ENCODE data around the gene NFKBIB. TPM values are rescaled to one million over a fixed set of nuclear protein-coding genes. Genes with fewer than 3 reads are reported as not detected.

Gene NFKBIB
- total RNA-seq, 1 experiment from 2014 or later: 45.4 TPM

GRCh38 chr19:38941979-38942378 lies 42.2 kb downstream of the NFKBIB start:
- H3K9me3 Mint-ChIP-seq (ENCODE audit: unreplicated experiment): no peaks in the 10 kb centered on the region
- POLR2A ChIA-PET: no interaction called here
- no peak for DNase-seq (ENCODE audit: unreplicated experiment)

GRCh38 chr19:38942471-38943181 lies 42.9 kb downstream of the NFKBIB start:
- POLR2A ChIA-PET: no interaction called here
- no peak for DNase-seq (ENCODE audit: unreplicated experiment)
- Mint-ChIP-seq H3K4me1 (ENCODE audit: insufficient read depth, unreplicated experiment) (no peaks in the 10 kb centered on the region), H3K27me3 (ENCODE audit: insufficient read depth, unreplicated experiment) (peaks cover 13% of the 10 kb centered on the region), H3K9me3 (ENCODE audit: unreplicated experiment) (no peaks in the 10 kb centered on the region), H3K27ac (ENCODE audit: low read depth, unreplicated experiment) (no peak overlapping the region), H3K4me3 (ENCODE audit: unreplicated experiment) (no peak overlapping the region), H3K36me3 (ENCODE audit: insufficient read depth, unreplicated experiment) (no peaks in the 10 kb centered on the region)
- TF ChIP-seq CTCF (IDR thresholded peaks at IDR 0.05; ENCODE audit: unreplicated experiment): no peak
- intact Hi-C loops (cut with micrococcal nuclease): no loop called here
- CTCF ChIA-PET: interaction anchor here (0.7 kb wide), 1 partner anchor 55 kb away, joined by 4 read pairs; no protein-coding TSS in a partner anchor
- no TSS peak for BruUV-seq (replicated peaks)

More at GRCh38 chr19:38941979-38942378, 42.2 kb downstream of the NFKBIB start:
- Mint-ChIP-seq H3K4me1 (ENCODE audit: insufficient read depth, unreplicated experiment) (no peaks in the 10 kb centered on the region), H3K27me3 (ENCODE audit: insufficient read depth, unreplicated experiment) (peaks cover 13% of the 10 kb centered on the region), H3K27ac (ENCODE audit: low read depth, unreplicated experiment) (no peak overlapping the region), H3K36me3 (ENCODE audit: insufficient read depth, unreplicated experiment) (no peaks in the 10 kb centered on the region), H3K4me3 (ENCODE audit: unreplicated experiment) (no peak overlapping the region)
- BruUV-seq (replicated peaks): no TSS peak
- CTCF ChIA-PET: no interaction called here
- TF ChIP-seq CTCF (IDR thresholded peaks at IDR 0.05; ENCODE audit: unreplicated experiment): no peak
- intact Hi-C loops (cut with micrococcal nuclease): no loop called here

- no peak for DNase-seq (ENCODE audit: unreplicated experiment)
- no peaks in the 10 kb centered on the region for H3K36me3 Mint-ChIP-seq (ENCODE audit: insufficient read depth, unreplicated experiment)
- POLR2A ChIA-PET: no interaction called here
- H3K4me1 Mint-ChIP-seq (ENCODE audit: insufficient read depth, unreplicated experiment): no peaks in the 10 kb centered on the region
- intact Hi-C loops (cut with micrococcal nuclease): no loop called here
- H3K27ac Mint-ChIP-seq (ENCODE audit: low read depth, unreplicated experiment): no peak overlapping the region
- CTCF ChIA-PET: interaction anchor here (1.5 kb wide), 1 partner anchor 16 kb away, joined by 4 read pairs; no protein-coding TSS in a partner anchor
- no peaks in the 10 kb centered on the region for H3K9me3 Mint-ChIP-seq (ENCODE audit: unreplicated experiment)
- H3K27me3 Mint-ChIP-seq (ENCODE audit: insufficient read depth, unreplicated experiment): peaks cover 13% of the 10 kb centered on the region
- no TSS peak for BruUV-seq (replicated peaks)
- no peak for TF ChIP-seq CTCF (IDR thresholded peaks at IDR 0.05; ENCODE audit: unreplicated experiment)
- no peak overlapping the region for H3K4me3 Mint-ChIP-seq (ENCODE audit: unreplicated experiment)
Observed at GRCh38 chr19:38944981-38945506, 45.3 kb downstream of the NFKBIB start.

GRCh38 chr19:38945562-38946228 lies 45.9 kb downstream of the NFKBIB start:
- no peak for TF ChIP-seq CTCF (IDR thresholded peaks at IDR 0.05; ENCODE audit: unreplicated experiment)
- ChIA-PET CTCF (no interaction called here), POLR2A (no interaction called here)
- no peaks in the 10 kb centered on the region for H3K4me1 Mint-ChIP-seq (ENCODE audit: insufficient read depth, unreplicated experiment)
- no peaks in the 10 kb centered on the region for H3K9me3 Mint-ChIP-seq (ENCODE audit: unreplicated experiment)
- intact Hi-C loops (cut with micrococcal nuclease): no loop called here
- BruUV-seq (replicated peaks): no TSS peak
- no peak overlapping the region for H3K27ac Mint-ChIP-seq (ENCODE audit: low read depth, unreplicated experiment)
- DNase-seq (ENCODE audit: unreplicated experiment): no peak
- no peak overlapping the region for H3K4me3 Mint-ChIP-seq (ENCODE audit: unreplicated experiment)
- H3K27me3 Mint-ChIP-seq (ENCODE audit: insufficient read depth, unreplicated experiment): peaks cover 8% of the 10 kb centered on the region
- no peaks in the 10 kb centered on the region for H3K36me3 Mint-ChIP-seq (ENCODE audit: insufficient read depth, unreplicated experiment)

Measured in MCF 10A (cell line).